ENCODE measurements around the gene SPDYE6. TPM values are rescaled to one million over a fixed set of nuclear protein-coding genes. Genes with fewer than 3 reads are reported as not detected.
"Not testable (repeated sequence)": the region's sequence is repeated elsewhere in the genome, so short reads cannot be mapped to it uniquely, and the experiment has no call there.

Gene SPDYE6
- total and polyA plus RNA-seq, 5 donors, result 0.18 TPM; not detected in 4

- DNase-seq, result no peak
- intact Hi-C loops (cut with DNase I), result loop anchor here in 2 of 4 donors (5.0 to 10.0 kb wide), 2 partner anchors 105 to 108 kb away; partner anchors contain the start of gene SH2B2 (in 2 of the 2)
- ATAC-seq, result no peak
- Histone ChIP-seq H3K4me3 (ENCODE audit: low read length) (no peak overlapping the region), H3K9me3 (ENCODE audit: control insufficient read depth, low read length) (no peaks in the 10 kb centered on the region), H3K27me3 (ENCODE audit: control insufficient read depth, insufficient read depth) (no peaks in the 10 kb centered on the region), H3K4me1 (ENCODE audit: control insufficient read depth, insufficient read depth, low read length) (peaks cover 2% of the 10 kb centered on the region), H3K27ac (ENCODE audit: low read length) (no peak overlapping the region)
- 95% methylated on average over 1 of the region's 1 CpG for WGBS
Observed at GRCh38 chr7:102392330-102392729, 36.1 kb upstream of the SPDYE6 start.

GRCh38 chr7:102390697-102391484 lies 34.6 kb upstream of the SPDYE6 start:
- H3K4me1 ChIP-seq (ENCODE audit: control insufficient read depth, insufficient read depth, low read length), result no peaks in the 10 kb centered on the region
- peak; percentile 81 to 83 for ATAC-seq
- no peaks in the 10 kb centered on the region for H3K9me3 ChIP-seq (ENCODE audit: control insufficient read depth, low read length)
- peak; percentile 81 to 92 (median 90) for DNase-seq
- intact Hi-C loops (cut with DNase I), result loop anchor here (2.0 to 10.0 kb wide), 3 partner anchors 104 to 110 kb away; partner anchors contain the start of gene SH2B2 (in 2 of the 4)
- WGBS, result 66% methylated on average over 12 of the region's 12 CpGs
- H3K4me3 ChIP-seq (ENCODE audit: low read length), result no peak overlapping the region
- no peak overlapping the region for H3K27ac ChIP-seq (ENCODE audit: low read length)
- no peaks in the 10 kb centered on the region for H3K27me3 ChIP-seq (ENCODE audit: control insufficient read depth, insufficient read depth)

GRCh38 chr7:102389810-102390209 lies 33.6 kb upstream of the SPDYE6 start:
- ATAC-seq (no peak), DNase-seq (no peak)
- Histone ChIP-seq H3K9me3 (ENCODE audit: control insufficient read depth, low read length) (no peaks in the 10 kb centered on the region), H3K27ac (ENCODE audit: low read length) (no peak overlapping the region), H3K4me3 (ENCODE audit: low read length) (no peak overlapping the region), H3K4me1 (ENCODE audit: control insufficient read depth, insufficient read depth, low read length) (no peaks in the 10 kb centered on the region), H3K27me3 (ENCODE audit: control insufficient read depth, insufficient read depth) (no peaks in the 10 kb centered on the region)
- intact Hi-C loops (cut with DNase I), result loop anchor here (2.0 to 10.0 kb wide), 3 partner anchors 103 to 109 kb away; partner anchors contain the start of gene SH2B2 (in 2 of the 4)
- WGBS, result 89% methylated on average over 3 of the region's 3 CpGs

GRCh38 chr7:102387064-102387463 lies 30.8 kb upstream of the SPDYE6 start:
- intact Hi-C loops (cut with DNase I), result no loop called here
- no peak overlapping the region for H3K4me3 ChIP-seq (ENCODE audit: low read length)
- no peak overlapping the region for H3K27ac ChIP-seq (ENCODE audit: low read length)
- no peaks in the 10 kb centered on the region for H3K9me3 ChIP-seq (ENCODE audit: control insufficient read depth, low read length)
- DNase-seq (no peak), ATAC-seq (no peak)
- H3K27me3 ChIP-seq (ENCODE audit: control insufficient read depth, insufficient read depth), result no peaks in the 10 kb centered on the region
- WGBS, result 95% methylated on average over 6 of the region's 6 CpGs
- H3K4me1 ChIP-seq (ENCODE audit: control insufficient read depth, insufficient read depth, low read length), result no peaks in the 10 kb centered on the region

GRCh38 chr7:102381696-102382425 lies 25.6 kb upstream of the SPDYE6 start:
- intact Hi-C loops (cut with DNase I); ATAC-seq; H3K9me3 ChIP-seq (ENCODE audit: control insufficient read depth, low read length); DNase-seq; H3K4me3 ChIP-seq (ENCODE audit: low read length); H3K4me1 ChIP-seq (ENCODE audit: control insufficient read depth, insufficient read depth, low read length); H3K27ac ChIP-seq (ENCODE audit: low read length); H3K27me3 ChIP-seq (ENCODE audit: control insufficient read depth, insufficient read depth): not testable (repeated sequence)
- 75% methylated on average over 6 of the region's 7 CpGs for WGBS

- H3K4me3 ChIP-seq (ENCODE audit: low read length); ATAC-seq; intact Hi-C loops (cut with DNase I); H3K27ac ChIP-seq (ENCODE audit: low read length); H3K27me3 ChIP-seq (ENCODE audit: control insufficient read depth, insufficient read depth); DNase-seq; H3K9me3 ChIP-seq (ENCODE audit: control insufficient read depth, low read length); H3K4me1 ChIP-seq (ENCODE audit: control insufficient read depth, insufficient read depth, low read length): not testable (repeated sequence)
- WGBS, result 76% methylated on average over 8 of the region's 8 CpGs
Observed at GRCh38 chr7:102380837-102381236, 24.6 kb upstream of the SPDYE6 start.

GRCh38 chr7:102376964-102377466 lies 20.8 kb upstream of the SPDYE6 start:
- intact Hi-C loops (cut with DNase I), result no loop called here
- ATAC-seq (no peak), DNase-seq (no peak)
- Histone ChIP-seq H3K27me3 (ENCODE audit: control insufficient read depth, insufficient read depth) (no peaks in the 10 kb centered on the region), H3K4me1 (ENCODE audit: control insufficient read depth, insufficient read depth, low read length) (no peaks in the 10 kb centered on the region), H3K27ac (ENCODE audit: low read length) (no peak overlapping the region), H3K4me3 (ENCODE audit: low read length) (no peak overlapping the region), H3K9me3 (ENCODE audit: control insufficient read depth, low read length) (no peaks in the 10 kb centered on the region)
- WGBS, result 79% methylated on average over 6 of the region's 6 CpGs

GRCh38 chr7:102372796-102373195 lies 16.6 kb upstream of the SPDYE6 start:
- not testable (repeated sequence) for H3K4me3 ChIP-seq (ENCODE audit: low read length); DNase-seq
- 48% methylated on average over 2 of the region's 2 CpGs for WGBS

GRCh38 chr7:102370038-102370437 lies 13.8 kb upstream of the SPDYE6 start:
- H3K9me3 ChIP-seq (ENCODE audit: control insufficient read depth, low read length); H3K4me3 ChIP-seq (ENCODE audit: low read length); H3K27me3 ChIP-seq (ENCODE audit: control insufficient read depth, insufficient read depth); DNase-seq; H3K4me1 ChIP-seq (ENCODE audit: control insufficient read depth, insufficient read depth, low read length); intact Hi-C loops (cut with DNase I); H3K27ac ChIP-seq (ENCODE audit: low read length); ATAC-seq: not testable (repeated sequence)

More at GRCh38 chr7:102372796-102373195, 16.6 kb upstream of the SPDYE6 start:
- intact Hi-C loops (cut with DNase I); H3K27ac ChIP-seq (ENCODE audit: low read length); ATAC-seq; H3K9me3 ChIP-seq (ENCODE audit: control insufficient read depth, low read length); H3K27me3 ChIP-seq (ENCODE audit: control insufficient read depth, insufficient read depth); H3K4me1 ChIP-seq (ENCODE audit: control insufficient read depth, insufficient read depth, low read length): not testable (repeated sequence)

- H3K27me3 ChIP-seq (ENCODE audit: control insufficient read depth, insufficient read depth); DNase-seq; intact Hi-C loops (cut with DNase I); H3K9me3 ChIP-seq (ENCODE audit: control insufficient read depth, low read length); ATAC-seq; H3K4me1 ChIP-seq (ENCODE audit: control insufficient read depth, insufficient read depth, low read length); H3K4me3 ChIP-seq (ENCODE audit: low read length); H3K27ac ChIP-seq (ENCODE audit: low read length): not testable (repeated sequence)
- 53% methylated on average over 7 of the region's 7 CpGs for WGBS
Observed at GRCh38 chr7:102365390-102365789, 9.1 kb upstream of the SPDYE6 start.

GRCh38 chr7:102364394-102364886 lies 8.2 kb upstream of the SPDYE6 start:
- ATAC-seq; H3K9me3 ChIP-seq (ENCODE audit: control insufficient read depth, low read length); intact Hi-C loops (cut with DNase I); H3K4me1 ChIP-seq (ENCODE audit: control insufficient read depth, insufficient read depth, low read length); H3K27me3 ChIP-seq (ENCODE audit: control insufficient read depth, insufficient read depth): not testable (repeated sequence)
- H3K27ac ChIP-seq (ENCODE audit: low read length), result peak overlapping the region; percentile 6
- WGBS, result 0% methylated on average over 19 of the region's 20 CpGs
- peak overlapping the region; percentile 66 for H3K4me3 ChIP-seq (ENCODE audit: low read length)
- peak; percentile 18 to 49 (median 27) for DNase-seq
